Lower leg skin (tissue), 4 donors: ENCODE measurements around the gene YWHAH. TPM values are rescaled to one million over a fixed set of nuclear protein-coding genes. Genes with fewer than 3 reads are reported as not detected.

Source experiments
- DNase-seq, 2 donors: peaks; one replicate each; pipeline ENCODE4 v3.0.0-alpha.2; 2019; ENCODE audit warnings: low spot score in 2 of 2
- H3K4me3 ChIP-seq: fragments of 200-600 bp; sonication (generic); 2 replicates; pipeline ENCODE4 v1.5.1; 2017; ENCODE audit warnings: mild to moderate bottlenecking, low read depth; ENCODE audit not compliant: poor library complexity, severe bottlenecking
- CTCF ChIP-seq, 3 donors: fragments of 450-650 bp; IDR thresholded peaks; one replicate each; pipeline ENCODE4 v1.5.1; 2016; ENCODE audit warnings: antibody characterized with exemption in 3 of 3, mild to moderate bottlenecking in 3 of 3, moderate library complexity in 2 of 3
- POLR2A ChIP-seq, 2 donors: fragments of 450-650 bp; IDR thresholded peaks; one replicate each; pipeline ENCODE4 v1.6.1; 2016 to 2017; ENCODE audit warnings: antibody characterized with exemption in 2 of 2, mild to moderate bottlenecking in 1 of 2, moderate library complexity in 1 of 2
- WGBS, 2 donors: methylation state at CpG; one replicate each; pipeline ENCODE4 v1.1.5; 2018; 5-methylcytosine and 5-hydroxymethylcytosine counted together
- intact Hi-C: fragments of 100-400 bp; cut with DNase I; formaldehyde crosslinking; loops from one replicate; pipeline ENCODE4 v1.15.0; 2023; ENCODE audit warnings: low total_unique reads
- total RNA-seq, 4 donors: library from RNA; depleted of rRNA; stranded (reverse); fragments of >200 nt; gene quantifications; one replicate each; pipeline ENCODE4 v1.1.0, GENCODE V29; 2016

Gene YWHAH
- total RNA-seq, 4 donors from 2014 or later = 57.8 to 94.0 (median 80.7) TPM

- TF ChIP-seq CTCF (IDR thresholded peaks at IDR 0.05) = no peak
- TF ChIP-seq POLR2A (IDR thresholded peaks at IDR 0.05) = no peak
- no peak overlapping the region for H3K4me3 ChIP-seq
- intact Hi-C loops = loop anchor here (10.0 kb wide), 1 partner anchor 277 kb away; no protein-coding TSS in a partner anchor
Measured at GRCh38 chr22:31952094-31952401, 7.7 kb downstream of the YWHAH start.

GRCh38 chr22:31952472-31952871 lies 8.1 kb downstream of the YWHAH start:
- 23 to 28% methylated on average over 2 of the region's 2 CpGs for WGBS, 2 donors
- intact Hi-C loops = loop anchor here (10.0 kb wide), 1 partner anchor 278 kb away; no protein-coding TSS in a partner anchor
- TF ChIP-seq POLR2A (IDR thresholded peaks at IDR 0.05) (no peak), CTCF (IDR thresholded peaks at IDR 0.05) (no peak)
- DNase-seq = peak in 1 of 2 donors; percentile 61
- H3K4me3 ChIP-seq = no peak overlapping the region

More at GRCh38 chr22:31952094-31952401, 7.7 kb downstream of the YWHAH start:
- 55 to 62% methylated on average over 2 of the region's 2 CpGs for WGBS, 2 donors
- no peak for DNase-seq

GRCh38 chr22:31953261-31953660 lies 8.9 kb downstream of the YWHAH start:
- H3K4me3 ChIP-seq = no peak overlapping the region
- TF ChIP-seq POLR2A (IDR thresholded peaks at IDR 0.05) (no peak), CTCF (IDR thresholded peaks at IDR 0.05) (no peak)
- no peak for DNase-seq
- WGBS, 2 donors = 83 to 86% methylated on average over 3 of the region's 3 CpGs
- intact Hi-C loops = loop anchor here (10.0 kb wide), 1 partner anchor 278 kb away; no protein-coding TSS in a partner anchor

- WGBS, 2 donors = 62 to 67% methylated on average over 11 of the region's 11 CpGs
- peak in 1 of 2 donors; percentile 76 for DNase-seq
- TF ChIP-seq POLR2A (IDR thresholded peaks at IDR 0.05) (no peak), CTCF (IDR thresholded peaks at IDR 0.05) (no peak)
- H3K4me3 ChIP-seq = no peak overlapping the region
- intact Hi-C loops = loop anchor here (10.0 kb wide), 1 partner anchor 280 kb away; no protein-coding TSS in a partner anchor
Measured at GRCh38 chr22:31954535-31955523, 10.5 kb downstream of the YWHAH start.

GRCh38 chr22:31956360-31956759 lies 12.0 kb downstream of the YWHAH start:
- DNase-seq = no peak
- intact Hi-C loops = loop anchor here (10.0 kb wide), 1 partner anchor 282 kb away; no protein-coding TSS in a partner anchor
- no peak overlapping the region for H3K4me3 ChIP-seq
- WGBS, 2 donors = 94 to 96% methylated on average over 12 of the region's 12 CpGs
- TF ChIP-seq POLR2A (IDR thresholded peaks at IDR 0.05) (no peak), CTCF (IDR thresholded peaks at IDR 0.05) (no peak)
